ENCODE measurements around the gene JHY. TPM values are rescaled to one million over a fixed set of nuclear protein-coding genes. Genes with fewer than 3 reads are reported as not detected.
A peak's percentile ranks its signal among the peaks of the same experiment; 100 is the strongest.
"Not testable (repeated sequence)": the region's sequence is repeated elsewhere in the genome, so short reads cannot be mapped to it uniquely, and the experiment has no call there.

Gene JHY
- total and polyA plus RNA-seq, 8 donors, result 0.45 to 13.4 (median 1.4) TPM; not detected in 1

GRCh38 chr11:122853261-122853660 lies 29.3 kb upstream of the JHY start:
- Histone ChIP-seq H3K9me3 (no peaks in the 10 kb centered on the region), H3K4me1 (peaks cover 0 to 7% (median 0%) of the 10 kb centered on the region in 4 donors), H3K27me3 (peaks cover 0 to 16% (median 0%) of the 10 kb centered on the region in 3 donors), H3K4me3 (no peak overlapping the region), H3K36me3 (no peaks in the 10 kb centered on the region), H3K27ac (no peak overlapping the region)
- intact Hi-C loops (cut with DNase I; ENCODE audit: low total_unique reads), result loop anchor here (5.0 to 10.0 kb wide), 2 partner anchors 68 to 221 kb away; no protein-coding TSS in a partner anchor
- TF ChIP-seq CTCF (IDR thresholded peaks at IDR 0.05) (no peak), POLR2A (IDR thresholded peaks at IDR 0.05) (no peak), EP300 (IDR thresholded peaks at IDR 0.05) (no peak), POLR2AphosphoS5 (IDR thresholded peaks at IDR 0.05) (no peak)
- no peak for DNase-seq
- WGBS, 5 donors, result 91 to 96% (median 94%) methylated on average over 11 of the region's 11 CpGs

GRCh38 chr11:122853971-122854446 lies 28.6 kb upstream of the JHY start:
- Histone ChIP-seq H3K9me3 (no peaks in the 10 kb centered on the region), H3K4me1 (peaks cover 0 to 7% (median 0%) of the 10 kb centered on the region in 4 donors), H3K36me3 (no peaks in the 10 kb centered on the region), H3K27ac (no peak overlapping the region), H3K4me3 (no peak overlapping the region), H3K27me3 (peaks cover 0 to 19% (median 0%) of the 10 kb centered on the region in 3 donors)
- DNase-seq, result peak in 1 of 2 donors; percentile 89
- intact Hi-C loops (cut with DNase I; ENCODE audit: low total_unique reads), result loop anchor here (5.0 to 10.0 kb wide), 2 partner anchors 69 to 222 kb away; no protein-coding TSS in a partner anchor
- TF ChIP-seq POLR2AphosphoS5 (IDR thresholded peaks at IDR 0.05) (no peak), CTCF (IDR thresholded peaks at IDR 0.05) (peak in 5 of 7 experiments; percentile 37 to 71 (median 62))
- WGBS, 5 donors, result 32 to 35% (median 34%) methylated on average over 3 of the region's 3 CpGs

- no peak overlapping the region for H3K27ac ChIP-seq
- intact Hi-C loops (cut with DNase I; ENCODE audit: low total_unique reads), result loop anchor here (5.0 kb wide), 1 partner anchor 161 kb away; no protein-coding TSS in a partner anchor
- H3K36me3 ChIP-seq, result no peaks in the 10 kb centered on the region
- no peak for DNase-seq
- whole genome bisulfite sequencing, 5 donors, result 27 to 60% (median 45%) methylated on average over 3 of the region's 3 CpGs
- H3K9me3 ChIP-seq, result no peaks in the 10 kb centered on the region
- H3K27me3 ChIP-seq, result peaks cover 0 to 29% (median 3%) of the 10 kb centered on the region in 3 donors
- TF ChIP-seq POLR2A (IDR thresholded peaks at IDR 0.05) (no peak), CTCF (IDR thresholded peaks at IDR 0.05) (no peak), POLR2AphosphoS5 (IDR thresholded peaks at IDR 0.05) (no peak), EP300 (IDR thresholded peaks at IDR 0.05) (no peak)
- no peak overlapping the region for H3K4me3 ChIP-seq
- H3K4me1 ChIP-seq, result peaks cover 0 to 9% (median 2%) of the 10 kb centered on the region in 4 donors
These were observed 20.9 kb upstream of the JHY start for GRCh38 chr11:122861631-122862030.

GRCh38 chr11:122862091-122862490 lies 20.5 kb upstream of the JHY start:
- Histone ChIP-seq H3K9me3 (no peaks in the 10 kb centered on the region), H3K4me1 (peaks cover 0 to 4% (median 2%) of the 10 kb centered on the region in 4 donors), H3K27me3 (peaks cover 0 to 29% (median 3%) of the 10 kb centered on the region in 3 donors), H3K4me3 (no peak overlapping the region), H3K36me3 (no peaks in the 10 kb centered on the region), H3K27ac (no peak overlapping the region)
- TF ChIP-seq EP300 (IDR thresholded peaks at IDR 0.05) (no peak), POLR2AphosphoS5 (IDR thresholded peaks at IDR 0.05) (no peak), CTCF (IDR thresholded peaks at IDR 0.05) (no peak), POLR2A (IDR thresholded peaks at IDR 0.05) (no peak)
- intact Hi-C loops (cut with DNase I; ENCODE audit: low total_unique reads), result loop anchor here (5.0 kb wide), 1 partner anchor 160 kb away; no protein-coding TSS in a partner anchor
- 74 to 93% (median 90%) methylated on average over 1 of the region's 1 CpG for WGBS, 5 donors
- DNase-seq, result no peak

- H3K27ac ChIP-seq, H3K36me3 ChIP-seq, H3K4me3 ChIP-seq, H3K4me1 ChIP-seq, H3K9me3 ChIP-seq, DNase-seq: not testable (repeated sequence)
- H3K27me3 ChIP-seq, result peaks cover 0 to 24% (median 3%) of the 10 kb centered on the region in 3 donors
- WGBS, 5 donors, result 70 to 90% (median 82%) methylated on average over 1 of the region's 1 CpG
- intact Hi-C loops (cut with DNase I; ENCODE audit: low total_unique reads), result loop anchor here (5.0 kb wide), 1 partner anchor 159 kb away; no protein-coding TSS in a partner anchor
These were observed 19.4 kb upstream of the JHY start for GRCh38 chr11:122863154-122863553.

Data from stomach (tissue), 9 donors.